Measurements from ENCODE around the gene RRP8. TPM values are rescaled to one million over a fixed set of nuclear protein-coding genes. Genes with fewer than 3 reads are reported as not detected.

Gene RRP8
- total RNA-seq, 1 experiment from 2014 or later, result 17.8 TPM

GRCh38 chr11:6620636-6621035 lies 17.2 kb upstream of the RRP8 start:
- H3K27ac ChIP-seq (ENCODE audit: low read depth, low read length), result no peak overlapping the region
- no peaks in the 10 kb centered on the region for H3K36me3 ChIP-seq (ENCODE audit: control insufficient read depth in 1 of 2, insufficient read depth in 2 of 2, low read length in 2 of 2)
- no peaks in the 10 kb centered on the region for H3K9me3 ChIP-seq (ENCODE audit: control insufficient read depth in 1 of 2, insufficient read depth in 1 of 2, low read depth in 1 of 2, low read length in 2 of 2)
- ChIA-PET RAD21 (ENCODE audit: low non-redundant PET in 1 of 2, low total read pairs in 2 of 2, uncharacterized antibody in 2 of 2, unreplicated experiment in 2 of 2) (no interaction called here), POLR2A (no interaction called here), CTCF (no interaction called here)
- intact Hi-C loops (cut with micrococcal nuclease), result no loop called here
- no peak for ATAC-seq
- peaks cover 5 to 15% of the 10 kb centered on the region in 2 experiments; a peak in 3 of 4 replicates for H3K4me1 ChIP-seq (ENCODE audit: control insufficient read depth in 1 of 2, insufficient read depth in 2 of 2, low read length in 2 of 2)
- no peak for DNase-seq (ENCODE audit: low read depth, low spot score)
- H3K79me2 ChIP-seq (ENCODE audit: insufficient read depth, low read length), result peaks cover 11% of the 10 kb centered on the region; the same call in 1 of the 2 replicates
- H3K9ac ChIP-seq (ENCODE audit: low read length), result no peak overlapping the region
- BruUV-seq (replicated peaks), result no TSS peak
- no peak overlapping the region for H2AFZ ChIP-seq (ENCODE audit: low read depth, low read length, poor library complexity, severe bottlenecking)
- TF ChIP-seq, protein P1, sequence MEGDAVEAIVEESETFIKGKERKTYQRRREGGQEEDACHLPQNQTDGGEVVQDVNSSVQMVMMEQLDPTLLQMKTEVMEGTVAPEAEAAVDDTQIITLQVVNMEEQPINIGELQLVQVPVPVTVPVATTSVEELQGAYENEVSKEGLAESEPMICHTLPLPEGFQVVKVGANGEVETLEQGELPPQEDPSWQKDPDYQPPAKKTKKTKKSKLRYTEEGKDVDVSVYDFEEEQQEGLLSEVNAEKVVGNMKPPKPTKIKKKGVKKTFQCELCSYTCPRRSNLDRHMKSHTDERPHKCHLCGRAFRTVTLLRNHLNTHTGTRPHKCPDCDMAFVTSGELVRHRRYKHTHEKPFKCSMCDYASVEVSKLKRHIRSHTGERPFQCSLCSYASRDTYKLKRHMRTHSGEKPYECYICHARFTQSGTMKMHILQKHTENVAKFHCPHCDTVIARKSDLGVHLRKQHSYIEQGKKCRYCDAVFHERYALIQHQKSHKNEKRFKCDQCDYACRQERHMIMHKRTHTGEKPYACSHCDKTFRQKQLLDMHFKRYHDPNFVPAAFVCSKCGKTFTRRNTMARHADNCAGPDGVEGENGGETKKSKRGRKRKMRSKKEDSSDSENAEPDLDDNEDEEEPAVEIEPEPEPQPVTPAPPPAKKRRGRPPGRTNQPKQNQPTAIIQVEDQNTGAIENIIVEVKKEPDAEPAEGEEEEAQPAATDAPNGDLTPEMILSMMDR (IDR thresholded peaks at IDR 0.05 in 2 of 3, conservative IDR thresholded peaks at IDR 0.05 in 1 of 3; ENCODE audit: borderline replicate concordance in 1 of 3, insufficient read depth in 1 of 3, low read depth in 2 of 3, low read length in 2 of 3), result no peak
- TF ChIP-seq SIN3A (IDR thresholded peaks at IDR 0.05; ENCODE audit: low read depth), result no peak
- TF ChIP-seq ELF1 (IDR thresholded peaks at IDR 0.05; ENCODE audit: borderline replicate concordance, low read depth), result no peak
- TF ChIP-seq CBX3 (IDR thresholded peaks at IDR 0.05; ENCODE audit: low read depth), result no peak
- TF ChIP-seq ZFX (IDR thresholded peaks at IDR 0.05), result no peak
- no peak for TF ChIP-seq TCF7L2 (IDR thresholded peaks at IDR 0.05; ENCODE audit: borderline replicate concordance, extremely low read depth, insufficient read depth, insufficient read length)
- TF ChIP-seq YY1 (IDR thresholded peaks at IDR 0.05; ENCODE audit: extremely low read depth, insufficient replicate concordance, low read depth, low read length), result no peak
- TF ChIP-seq MAX (IDR thresholded peaks at IDR 0.05), result no peak
- TF ChIP-seq CEBPB (IDR thresholded peaks at IDR 0.05; ENCODE audit: low read depth), result no peak
- no peaks in the 10 kb centered on the region for H4K20me1 ChIP-seq (ENCODE audit: insufficient read depth)
- H3K27me3 ChIP-seq (ENCODE audit: insufficient read depth, low read length), result no peaks in the 10 kb centered on the region
- H3K4me3 ChIP-seq (replicated peaks in 1 of 2; ENCODE audit: low read depth in 1 of 2, low read length in 2 of 2), result no peak overlapping the region
- no peak overlapping the region for H3K4me2 ChIP-seq (ENCODE audit: low read length)
- H3K9me2 ChIP-seq (ENCODE audit: insufficient read depth), result no peaks in the 10 kb centered on the region

Measured in HCT116 (cell line).